NCI-H2196 treated with DMSO at 0.1 percent for 48 hours (cell line): Measurements from ENCODE around the gene TNIP1.

Experiments used
- DNase-seq: peaks from one replicate; lab custom pipeline; 2025; ENCODE audit not compliant: unreplicated experiment; lab: John Stamatoyannopoulos, UW

Gene TNIP1

DNA sequence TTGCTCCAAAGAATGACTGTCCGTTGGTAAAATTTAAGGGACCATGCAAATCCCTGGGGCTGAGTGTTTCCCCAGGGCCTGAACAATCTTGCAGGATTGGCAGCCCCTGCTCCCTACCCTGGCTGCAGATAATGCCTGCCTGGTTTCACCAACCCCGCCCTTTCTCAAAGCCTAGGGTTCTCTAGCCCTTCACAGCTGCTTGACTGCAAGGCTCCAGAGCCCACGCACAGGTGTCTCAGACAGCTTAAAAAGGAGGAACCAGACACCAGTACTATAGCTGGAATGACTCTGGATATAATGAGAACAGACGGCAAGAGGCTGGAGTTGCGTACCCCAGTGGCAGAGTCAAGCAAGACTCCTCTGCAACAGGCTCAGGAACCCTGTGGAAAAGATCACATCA lies 25.2 kb upstream of the TNIP1 start:
- no peak for DNase-seq

DNA sequence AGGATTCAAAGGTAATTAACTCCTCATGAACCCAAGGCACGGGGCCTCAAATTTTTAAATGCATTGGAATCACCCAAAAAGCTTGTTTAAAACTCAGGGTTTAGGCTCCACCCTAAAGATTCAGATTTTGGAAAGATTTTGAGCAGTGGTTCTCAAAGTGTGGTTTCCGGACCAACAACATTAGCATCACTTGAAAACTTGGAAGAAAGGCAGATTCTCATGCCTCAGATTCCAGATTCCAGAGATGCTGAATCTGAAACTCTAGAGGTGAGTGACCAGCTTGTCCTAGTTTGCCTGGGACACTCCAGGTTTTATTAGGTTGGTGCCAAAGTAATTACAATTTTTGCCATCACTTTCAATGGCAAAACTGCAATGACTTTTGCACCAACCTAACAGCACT lies 24.7 kb upstream of the TNIP1 start:
- DNase-seq = no peak

DNA sequence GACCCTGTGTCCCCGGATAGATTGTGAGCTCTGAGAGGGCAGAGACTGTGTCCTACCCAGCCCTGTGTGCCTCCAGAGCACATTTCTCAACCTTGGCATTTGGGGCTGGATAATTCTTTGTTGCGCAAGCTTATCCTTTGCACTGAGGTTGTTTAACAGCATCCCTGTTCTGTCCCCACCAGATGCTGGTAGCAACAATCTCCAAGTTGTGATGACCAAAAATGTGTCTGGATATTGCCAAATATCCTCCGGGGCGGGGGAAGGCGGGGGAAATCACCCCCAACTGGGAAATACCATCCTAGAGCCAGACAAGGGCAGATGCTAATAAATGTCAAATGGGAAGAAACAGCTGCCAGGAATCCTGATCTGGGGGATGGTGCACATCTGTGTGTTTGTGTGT lies 24.0 kb upstream of the TNIP1 start:
- DNase-seq = no peak

DNA sequence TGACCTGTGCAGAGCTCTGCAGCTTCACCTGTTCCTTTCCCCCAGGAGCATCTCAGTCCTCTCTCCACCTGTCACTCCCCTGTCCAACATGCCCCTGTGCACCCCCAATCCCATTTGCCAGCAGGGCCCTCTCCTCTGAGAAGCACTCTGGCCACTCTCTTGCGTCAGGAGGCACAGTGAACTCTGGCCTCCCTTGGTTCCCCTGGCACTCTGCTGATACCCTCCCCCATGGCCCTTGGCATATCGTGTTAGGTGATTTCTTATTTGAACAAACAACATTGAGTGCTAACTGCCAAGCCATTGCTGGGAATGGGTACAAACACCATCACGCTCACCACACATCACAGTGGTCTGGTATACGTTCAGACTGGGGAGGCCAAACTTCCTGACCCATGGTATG lies 20.9 kb upstream of the TNIP1 start:
- no peak for DNase-seq

DNA sequence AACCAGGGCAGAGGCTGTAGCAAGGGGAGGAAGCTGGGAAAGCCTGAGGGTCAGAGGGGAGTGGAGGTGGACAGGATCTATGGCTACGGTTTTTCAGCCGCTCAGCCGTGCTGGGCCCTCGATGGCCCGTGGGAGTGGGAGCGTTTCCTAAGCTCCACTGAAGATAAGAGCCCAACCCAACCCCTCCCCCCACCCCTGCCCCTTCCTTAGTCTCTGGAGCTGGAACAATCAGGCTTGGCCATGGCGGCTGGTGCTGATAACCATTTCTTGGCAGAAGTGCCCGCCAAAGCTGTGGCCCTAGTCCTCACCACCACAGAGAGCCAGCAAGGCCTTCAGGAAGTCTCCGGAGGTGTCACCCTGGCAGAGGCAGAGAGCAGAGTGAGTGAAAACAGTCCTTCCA lies 20.3 kb upstream of the TNIP1 start:
- DNase-seq = no peak

DNA sequence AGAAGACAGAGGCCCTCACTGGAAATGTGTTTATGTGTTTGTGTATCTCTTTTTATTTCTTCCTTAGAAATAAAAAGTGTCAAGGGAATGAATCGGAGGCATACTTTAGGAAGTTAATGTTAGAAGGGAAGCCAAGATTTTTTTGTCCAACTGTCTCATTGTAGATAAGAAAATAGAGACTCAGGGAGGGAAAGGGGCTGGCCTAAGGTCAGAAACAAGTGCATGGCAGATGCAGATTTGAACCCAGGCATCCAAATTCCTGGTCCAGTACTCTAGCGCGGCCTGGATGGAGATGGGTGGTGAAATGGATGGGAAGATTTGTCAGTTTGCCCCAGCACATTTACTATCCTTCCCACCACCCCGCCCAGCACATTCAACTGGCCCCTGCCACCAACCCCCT lies 19.8 kb upstream of the TNIP1 start:
- DNase-seq = no peak

DNA sequence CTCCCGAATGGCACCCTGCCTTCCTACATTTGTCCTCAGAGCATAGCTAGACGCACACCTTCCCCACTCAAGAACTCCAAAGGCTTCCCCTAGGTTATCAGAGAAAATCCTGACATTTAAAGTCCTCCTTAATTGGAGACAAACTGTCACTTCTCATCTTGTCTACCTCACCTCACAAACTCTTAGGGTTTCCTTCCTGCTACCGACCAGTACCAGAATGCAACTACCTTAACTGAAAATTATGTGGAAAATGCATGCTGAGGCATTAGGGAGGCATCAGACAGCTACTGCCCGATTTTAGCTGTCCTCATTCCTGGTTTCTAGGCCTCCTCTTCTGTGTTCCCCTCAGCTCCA lies 17.9 kb upstream of the TNIP1 start:
- no peak for DNase-seq

DNA sequence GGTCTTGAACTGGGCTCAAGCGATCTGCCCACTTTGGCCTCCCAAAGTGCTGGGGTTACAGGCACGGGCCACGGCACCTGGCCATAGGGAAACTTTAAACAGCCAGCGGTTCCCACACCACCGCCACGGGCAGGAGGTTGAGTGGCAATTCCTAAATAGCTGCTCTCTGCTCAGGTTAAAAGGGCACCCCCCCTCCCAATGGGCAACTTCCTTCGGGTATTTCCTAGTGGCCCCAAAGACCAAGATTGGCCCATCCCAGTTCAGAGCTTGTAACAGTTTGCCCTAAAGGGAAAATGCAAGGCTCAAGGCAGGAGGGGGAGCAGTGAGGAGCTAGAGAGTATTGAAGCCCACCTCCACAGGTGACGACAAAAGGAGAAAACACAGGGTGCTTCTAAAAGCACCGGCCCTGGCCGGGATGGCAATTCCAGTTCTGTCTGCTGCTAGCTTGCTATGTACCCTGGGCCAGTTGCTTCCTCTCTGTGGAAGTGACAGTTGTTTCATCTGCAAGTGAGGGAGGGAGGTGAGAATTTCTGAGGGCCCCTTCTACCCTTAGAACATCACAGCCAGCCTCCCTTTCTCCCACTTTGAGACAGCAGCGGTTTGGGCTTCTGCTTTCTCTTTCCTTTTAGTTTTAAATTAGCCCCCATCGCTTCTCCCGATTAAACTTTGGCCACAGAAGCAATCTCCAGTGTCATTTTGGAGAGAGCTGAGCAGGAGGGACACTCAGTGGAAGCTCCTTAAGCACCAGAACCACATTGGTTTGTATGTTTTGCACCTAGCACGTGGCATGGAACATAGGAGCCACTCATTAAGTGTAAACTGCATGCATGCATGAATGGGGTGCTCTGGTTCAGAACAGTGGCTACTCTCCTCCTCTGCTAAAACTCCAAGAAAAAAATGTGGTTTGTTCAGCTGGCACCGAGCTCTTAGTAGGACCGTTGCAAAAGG lies 17.3 kb upstream of the TNIP1 start:
- DNase-seq = no peak

DNA sequence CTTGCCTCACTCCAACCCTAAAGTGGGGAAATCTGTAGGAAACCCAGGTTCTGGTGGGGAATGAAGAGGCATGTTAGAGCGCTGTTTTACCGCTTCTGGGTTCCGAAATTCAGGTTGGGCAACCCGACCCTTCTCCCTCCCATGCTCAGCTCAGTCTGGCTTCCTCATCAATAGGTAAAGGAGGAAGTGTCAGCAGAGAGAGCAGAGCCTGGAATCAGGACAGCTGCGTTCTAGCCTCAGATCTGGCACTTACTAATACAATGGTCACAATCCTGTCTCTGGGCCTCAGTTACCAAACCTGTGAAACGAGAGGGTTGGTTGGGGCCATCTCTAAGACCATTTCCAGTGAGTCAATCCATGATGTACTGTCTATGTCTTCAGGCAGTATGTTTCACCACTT lies 16.2 kb upstream of the TNIP1 start:
- no peak for DNase-seq

DNA sequence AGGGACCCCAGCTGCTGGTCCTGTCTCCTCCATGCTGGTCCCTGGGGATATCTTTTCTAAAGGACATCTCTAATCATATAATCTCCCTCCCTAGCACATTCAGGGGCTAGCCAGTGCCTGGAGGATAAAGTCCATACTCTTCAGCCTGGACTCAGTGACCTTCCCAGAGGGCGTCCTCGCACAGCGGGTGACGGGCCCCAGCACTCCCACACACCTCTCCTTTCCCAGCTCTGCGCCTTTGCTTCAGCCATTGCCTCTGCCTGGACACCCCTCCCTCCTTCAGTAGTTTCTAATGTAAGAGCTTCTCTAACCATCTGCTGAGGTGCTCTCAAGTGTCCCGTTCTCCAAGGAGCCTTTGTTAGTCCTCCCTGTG lies 15.2 kb upstream of the TNIP1 start:
- DNase-seq = no peak

DNA sequence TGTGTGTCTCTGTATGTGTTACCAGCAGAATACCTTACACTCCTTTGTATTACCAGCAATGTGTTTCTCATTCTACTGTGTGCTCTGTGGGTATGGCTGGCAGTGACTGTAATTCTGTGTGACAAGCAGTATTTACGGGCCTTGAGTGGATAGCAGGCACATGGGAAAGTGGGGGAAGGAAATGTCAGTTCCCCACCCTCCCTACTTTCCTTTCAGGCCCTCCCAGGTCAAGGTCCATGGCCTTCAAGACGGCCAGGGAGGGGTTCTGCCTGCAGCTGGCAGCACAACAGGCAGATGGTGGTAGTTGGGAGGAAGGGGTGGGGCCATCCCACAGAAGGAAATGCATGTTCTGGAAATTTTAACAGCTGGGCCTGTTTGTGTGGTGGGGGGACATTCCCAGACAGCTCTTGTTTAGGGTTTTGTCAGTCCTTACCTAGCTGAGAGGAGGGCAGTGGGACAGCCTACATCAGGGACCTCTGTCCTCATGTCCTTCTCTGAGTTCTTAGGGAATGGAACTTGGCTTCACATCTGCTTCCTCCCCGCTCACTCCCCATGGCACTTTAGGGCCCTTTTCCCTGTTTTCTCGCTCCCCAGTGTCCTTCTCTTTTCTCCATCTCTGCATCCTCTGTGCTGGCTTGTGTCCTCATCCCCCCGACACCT lies 14.6 kb upstream of the TNIP1 start:
- no peak for DNase-seq

DNA sequence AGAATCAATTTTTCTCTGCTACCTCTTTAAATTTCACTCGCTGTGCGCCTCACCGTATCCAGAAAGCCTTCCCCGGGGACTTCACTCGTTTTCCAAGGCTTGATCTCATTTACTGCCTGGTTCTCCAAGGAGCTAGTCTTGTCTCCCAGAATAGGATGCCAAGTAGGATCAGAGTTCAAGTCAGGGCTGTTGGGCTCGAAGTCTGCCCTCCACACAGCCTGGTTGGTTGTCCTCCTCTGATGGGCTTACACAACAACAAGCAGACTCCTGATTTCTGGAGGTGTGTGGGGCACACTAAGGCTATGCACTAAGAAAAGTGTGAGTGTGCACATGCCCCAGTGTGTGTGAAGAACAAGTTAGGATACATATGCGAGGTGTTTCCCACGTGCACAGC lies 14.0 kb upstream of the TNIP1 start:
- DNase-seq = no peak

DNA sequence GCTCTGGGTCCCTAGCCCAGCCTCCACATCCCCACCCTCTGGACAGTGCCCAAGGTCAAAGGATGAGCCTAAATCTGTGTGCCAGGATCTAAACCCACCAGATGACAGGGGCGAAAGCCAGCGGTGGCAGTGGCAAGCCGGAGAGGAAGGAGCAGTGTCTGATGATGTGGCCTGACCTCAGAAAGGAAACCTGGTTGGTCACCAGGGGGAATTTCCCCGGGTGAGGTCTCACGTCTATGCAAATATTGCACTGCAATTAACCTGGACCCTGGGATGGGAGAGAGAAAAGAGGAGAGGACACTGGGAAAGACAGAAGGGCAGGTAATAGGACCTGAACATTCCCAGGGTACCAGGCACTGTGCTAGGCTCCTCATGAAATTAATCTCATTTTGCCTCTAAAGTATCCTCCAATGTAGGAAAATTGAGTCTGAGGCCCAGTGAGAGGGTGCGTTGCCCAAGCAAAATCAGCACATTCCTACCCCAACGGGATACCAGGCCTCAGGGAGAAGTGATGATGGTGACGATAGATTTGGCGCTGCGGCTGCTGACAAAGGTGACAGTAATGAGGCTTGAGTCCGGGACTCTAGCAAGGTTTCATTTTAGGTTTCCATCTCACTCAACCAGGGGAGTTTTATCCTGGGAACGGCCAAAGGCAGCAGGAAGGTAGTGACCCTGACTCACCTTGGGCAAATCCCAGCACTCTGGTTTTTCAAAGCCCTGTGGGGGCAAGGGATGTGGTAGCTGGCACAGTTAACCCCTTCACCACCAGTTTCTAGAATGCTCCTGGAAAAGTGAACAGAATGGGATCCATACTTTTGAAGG lies 13.4 kb upstream of the TNIP1 start:
- no peak for DNase-seq

DNA sequence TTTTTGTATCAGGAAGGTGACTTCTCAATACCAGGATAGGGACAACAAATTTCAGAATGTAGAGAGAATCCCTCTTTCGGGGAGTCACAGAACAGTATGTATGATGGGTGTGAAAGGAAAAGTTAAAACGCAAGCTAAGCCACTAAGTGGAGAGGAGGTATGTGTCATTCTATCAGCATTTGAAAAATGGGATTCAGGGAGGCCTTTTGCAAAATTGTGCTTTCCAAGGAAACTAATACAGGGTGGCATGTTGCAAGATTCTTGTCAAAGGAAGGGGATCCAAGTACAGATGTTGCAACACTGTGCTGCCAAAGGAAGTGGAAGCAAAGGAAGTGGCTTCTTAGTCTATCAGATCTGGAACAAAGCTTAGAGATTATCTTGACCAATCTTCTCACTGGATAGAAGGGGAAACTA lies 12.6 kb upstream of the TNIP1 start:
- DNase-seq = no peak

DNA sequence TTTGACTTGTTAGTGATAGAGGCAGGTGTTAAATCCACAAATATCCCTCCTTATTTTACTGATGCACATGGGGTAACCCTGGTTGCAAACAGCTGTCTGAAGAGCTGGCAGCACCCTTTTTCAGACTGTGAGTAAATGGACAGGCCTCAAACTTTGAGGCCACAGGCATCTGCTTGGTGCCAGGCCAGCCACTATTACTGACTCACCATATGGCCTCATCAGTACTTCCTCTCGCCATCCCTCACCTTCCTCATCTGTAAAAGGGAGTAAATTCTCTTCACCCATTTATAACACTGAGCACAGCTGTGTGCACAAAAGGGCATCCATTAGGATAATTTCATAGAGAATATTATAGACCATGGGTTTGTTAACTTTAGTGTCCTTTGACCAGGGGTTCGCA lies 11.9 kb upstream of the TNIP1 start:
- DNase-seq = no peak

DNA sequence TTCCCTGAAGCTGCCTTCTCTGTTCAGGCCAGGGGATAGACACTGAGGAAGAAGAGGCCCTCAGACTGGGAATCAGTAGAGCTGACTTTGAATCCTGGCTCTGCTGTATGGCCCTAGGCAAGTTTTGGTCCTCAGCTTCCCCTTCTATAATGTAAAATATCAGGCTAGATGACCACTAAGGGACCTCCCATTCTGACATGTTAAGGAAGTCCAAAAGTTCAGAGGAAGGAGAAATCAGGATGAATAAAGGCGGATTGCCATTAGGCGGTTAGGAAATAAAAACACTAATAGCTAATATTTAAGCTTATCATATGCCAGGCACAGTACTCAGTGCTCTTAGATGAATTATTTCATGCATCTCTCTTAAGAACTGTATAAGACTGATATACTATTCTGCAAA lies 8.9 kb upstream of the TNIP1 start:
- no peak for DNase-seq

DNA sequence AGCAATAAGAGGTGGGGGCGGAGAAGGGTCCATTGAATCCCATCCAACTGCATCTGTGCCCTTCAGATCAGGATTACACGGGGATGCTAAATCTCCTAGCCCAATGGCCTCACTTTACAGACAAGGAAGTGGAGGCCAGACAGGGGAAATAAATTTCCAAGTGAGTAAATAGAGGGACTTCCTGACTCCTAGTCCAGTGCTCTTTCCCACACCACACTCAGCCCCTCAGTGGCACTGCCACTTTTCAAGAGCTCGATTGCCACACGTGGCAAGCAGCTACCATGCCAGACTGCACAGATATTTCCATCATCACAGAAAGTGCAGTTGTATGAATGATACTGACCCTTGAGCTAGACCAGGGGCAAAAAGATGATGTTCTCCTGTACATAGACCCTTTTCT lies 8.2 kb upstream of the TNIP1 start:
- DNase-seq = no peak

DNA sequence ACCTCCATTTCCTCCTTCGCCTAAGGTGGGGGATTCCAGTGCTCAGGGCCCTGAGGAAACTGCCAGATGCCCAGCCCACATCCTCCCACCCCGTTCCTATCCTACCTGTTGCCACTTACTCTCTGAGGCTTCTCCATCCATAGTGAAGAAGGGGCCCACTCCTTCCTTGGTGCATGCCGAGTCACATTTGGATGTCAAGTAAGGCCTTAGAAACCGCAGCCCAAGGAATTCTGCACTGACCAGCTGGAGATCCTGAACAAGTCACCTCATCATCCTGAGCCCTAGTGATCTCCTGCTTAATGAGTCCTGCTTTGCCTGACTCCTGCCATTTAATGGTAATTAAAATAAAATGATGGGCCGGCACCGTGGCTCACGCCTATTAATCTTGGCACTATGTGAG lies 6.7 kb upstream of the TNIP1 start:
- no peak for DNase-seq

DNA sequence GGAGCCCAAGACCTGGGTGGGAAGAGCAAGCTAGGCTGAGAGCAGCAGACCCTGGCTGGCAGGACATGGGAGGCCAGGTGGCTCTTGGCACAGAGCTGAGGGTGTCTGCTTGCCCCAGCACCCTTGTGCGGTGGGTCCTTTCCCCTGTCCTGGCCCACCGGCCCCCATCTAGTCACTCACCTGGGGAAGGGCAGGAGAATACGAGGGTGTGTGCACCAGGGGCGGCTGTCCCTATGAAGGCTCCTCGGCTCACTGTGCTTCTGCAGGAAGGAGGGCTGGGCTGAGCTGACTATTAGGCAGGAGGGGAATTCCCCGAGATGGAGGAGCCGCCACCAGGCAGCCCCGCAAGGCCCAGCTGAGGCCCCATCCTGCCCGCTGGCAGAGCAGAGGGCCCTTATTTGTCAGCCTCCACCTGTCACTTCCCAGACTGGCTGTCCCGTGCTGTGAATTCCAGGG lies 6.1 kb upstream of the TNIP1 start:
- DNase-seq = no peak

DNA sequence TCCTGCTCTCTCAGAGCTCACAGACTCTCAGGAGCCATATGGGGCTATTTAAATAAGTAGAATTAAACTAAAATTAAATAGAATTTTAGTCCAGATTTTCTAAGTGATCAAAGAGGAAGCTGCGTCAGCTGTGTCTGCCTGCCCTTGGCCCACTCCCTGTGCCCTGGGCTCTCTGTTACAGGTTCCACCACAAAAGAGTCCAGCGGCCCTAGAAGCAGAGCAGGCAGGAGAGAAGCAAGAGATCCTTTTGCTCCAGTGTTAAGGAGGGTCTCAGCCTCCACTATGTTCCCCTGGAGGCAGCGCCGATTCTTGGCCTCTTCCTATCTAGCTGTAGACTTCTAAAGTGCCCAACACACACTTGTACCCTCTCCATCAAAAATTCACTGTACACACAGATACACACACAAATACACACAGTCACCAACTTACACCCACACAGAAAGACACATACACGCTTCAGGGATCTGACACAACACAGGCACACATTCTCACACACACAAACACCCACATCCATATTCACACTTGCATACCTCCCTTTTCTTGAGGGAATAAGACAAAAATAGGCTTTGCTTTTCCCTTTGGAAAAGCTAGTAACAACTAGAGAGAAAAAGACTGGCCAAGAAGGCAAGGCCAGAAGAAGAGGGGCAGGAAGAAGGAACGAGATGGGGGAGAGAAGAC lies 5.5 kb upstream of the TNIP1 start:
- DNase-seq = no peak

DNA sequence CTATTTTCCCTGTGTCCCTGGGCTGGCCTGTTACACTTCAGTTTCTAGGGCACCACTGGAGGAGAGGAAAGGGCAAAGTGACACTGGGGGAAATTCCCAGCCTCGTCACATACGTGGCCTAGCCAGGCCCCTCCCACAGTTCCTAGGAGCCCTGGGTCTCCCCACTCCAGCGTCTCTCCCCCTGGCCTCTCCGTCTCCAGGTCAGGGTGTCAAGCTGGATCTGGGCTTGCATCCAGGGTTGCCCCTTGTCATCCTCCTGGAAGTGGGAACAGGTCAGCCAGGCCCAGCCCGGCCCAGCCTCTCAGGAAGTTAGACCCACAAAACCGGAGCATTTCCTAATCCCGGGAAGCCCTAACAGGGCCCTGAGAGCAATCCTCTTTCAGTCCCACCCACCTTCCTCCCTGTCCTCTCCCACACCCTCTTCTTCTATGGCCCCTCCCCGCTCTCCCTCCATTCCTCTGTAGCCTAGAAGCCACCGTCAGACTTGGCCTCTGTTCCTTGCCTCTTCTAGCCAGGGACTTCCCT lies 4.7 kb upstream of the TNIP1 start:
- DNase-seq = no peak
